ENCODE data around the gene TLCD4. TPM values are rescaled to one million over a fixed set of nuclear protein-coding genes. Genes with fewer than 3 reads are reported as not detected.

Gene TLCD4
- total RNA-seq, 1 donor from 2014 or later, result 6.2 TPM

- no peak overlapping the region for H3K4me3 Mint-ChIP-seq
- no peak overlapping the region for H3K27ac Mint-ChIP-seq
- H3K27me3 Mint-ChIP-seq (ENCODE audit: low read depth), result no peaks in the 10 kb centered on the region
- no peaks in the 10 kb centered on the region for H3K9me3 Mint-ChIP-seq
- H3K4me1 Mint-ChIP-seq, result no peaks in the 10 kb centered on the region
- H3K36me3 Mint-ChIP-seq, result no peaks in the 10 kb centered on the region
- DNase-seq (ENCODE audit: low spot score in 2 of 2, unreplicated experiment in 2 of 2), result no peak
- no peak for TF ChIP-seq CTCF (IDR thresholded peaks at IDR 0.05; ENCODE audit: unreplicated experiment)
Measured at GRCh38 chr1:95133687-95134086, 16.5 kb downstream of the TLCD4 start.

GRCh38 chr1:95138223-95138622, 21.1 kb downstream of the TLCD4 start:
- Mint-ChIP-seq H3K36me3 (no peaks in the 10 kb centered on the region), H3K9me3 (no peaks in the 10 kb centered on the region), H3K4me1 (no peaks in the 10 kb centered on the region), H3K27ac (no peak overlapping the region), H3K27me3 (ENCODE audit: low read depth) (no peaks in the 10 kb centered on the region), H3K4me3 (no peak overlapping the region)
- DNase-seq (ENCODE audit: low spot score in 2 of 2, unreplicated experiment in 2 of 2), result no peak
- no peak for TF ChIP-seq CTCF (IDR thresholded peaks at IDR 0.05; ENCODE audit: unreplicated experiment)

- Mint-ChIP-seq H3K36me3 (no peaks in the 10 kb centered on the region), H3K9me3 (no peaks in the 10 kb centered on the region), H3K4me1 (no peaks in the 10 kb centered on the region), H3K27ac (no peak overlapping the region), H3K4me3 (no peak overlapping the region), H3K27me3 (ENCODE audit: low read depth) (no peaks in the 10 kb centered on the region)
- no peak for DNase-seq (ENCODE audit: low spot score in 2 of 2, unreplicated experiment in 2 of 2)
- no peak for TF ChIP-seq CTCF (IDR thresholded peaks at IDR 0.05; ENCODE audit: unreplicated experiment)
Measured at GRCh38 chr1:95139039-95139438, 21.9 kb downstream of the TLCD4 start.

GRCh38 chr1:95140791-95141190, 23.6 kb downstream of the TLCD4 start:
- no peaks in the 10 kb centered on the region for H3K9me3 Mint-ChIP-seq
- H3K4me3 Mint-ChIP-seq, result no peak overlapping the region
- TF ChIP-seq CTCF (IDR thresholded peaks at IDR 0.05; ENCODE audit: unreplicated experiment), result no peak
- no peak for DNase-seq (ENCODE audit: low spot score in 2 of 2, unreplicated experiment in 2 of 2)
- no peaks in the 10 kb centered on the region for H3K36me3 Mint-ChIP-seq
- no peaks in the 10 kb centered on the region for H3K27me3 Mint-ChIP-seq (ENCODE audit: low read depth)
- no peaks in the 10 kb centered on the region for H3K4me1 Mint-ChIP-seq
- H3K27ac Mint-ChIP-seq, result no peak overlapping the region

GRCh38 chr1:95145493-95145892, 28.3 kb downstream of the TLCD4 start:
- Mint-ChIP-seq H3K27me3 (ENCODE audit: low read depth) (no peaks in the 10 kb centered on the region), H3K36me3 (no peaks in the 10 kb centered on the region), H3K4me1 (no peaks in the 10 kb centered on the region), H3K27ac (no peak overlapping the region), H3K9me3 (no peaks in the 10 kb centered on the region), H3K4me3 (no peak overlapping the region)
- no peak for DNase-seq (ENCODE audit: low spot score in 2 of 2, unreplicated experiment in 2 of 2)
- TF ChIP-seq CTCF (IDR thresholded peaks at IDR 0.05; ENCODE audit: unreplicated experiment), result no peak

GRCh38 chr1:95146637-95147036, 29.5 kb downstream of the TLCD4 start:
- Mint-ChIP-seq H3K27me3 (ENCODE audit: low read depth) (no peaks in the 10 kb centered on the region), H3K27ac (no peak overlapping the region), H3K4me3 (no peak overlapping the region), H3K36me3 (no peaks in the 10 kb centered on the region), H3K9me3 (no peaks in the 10 kb centered on the region), H3K4me1 (no peaks in the 10 kb centered on the region)
- no peak for DNase-seq (ENCODE audit: low spot score in 2 of 2, unreplicated experiment in 2 of 2)
- TF ChIP-seq CTCF (IDR thresholded peaks at IDR 0.05; ENCODE audit: unreplicated experiment), result no peak

All from mesothelial cell of epicardium (in vitro differentiated cells).